Breast epithelium (tissue), 3 donors: Measurements from ENCODE around the gene NTNG1.

Experiments used
- POLR2A ChIP-seq: fragments of 450-650 bp; IDR thresholded peaks from one replicate; pipeline ENCODE4 v1.6.1; 2016; ENCODE audit warnings: antibody characterized with exemption, mild to moderate bottlenecking, moderate library complexity
- TF ChIP-seq, protein P1 (sequence below), 3 donors: fragments of 450-650 bp; IDR thresholded peaks; one replicate each; pipeline ENCODE4 v1.5.1; 2016 to 2017; ENCODE audit warnings: antibody characterized with exemption in 3 of 3, mild to moderate bottlenecking in 3 of 3, moderate library complexity in 3 of 3

- TF ChIP-seq POLR2A: no peak
- TF ChIP-seq, protein P1, sequence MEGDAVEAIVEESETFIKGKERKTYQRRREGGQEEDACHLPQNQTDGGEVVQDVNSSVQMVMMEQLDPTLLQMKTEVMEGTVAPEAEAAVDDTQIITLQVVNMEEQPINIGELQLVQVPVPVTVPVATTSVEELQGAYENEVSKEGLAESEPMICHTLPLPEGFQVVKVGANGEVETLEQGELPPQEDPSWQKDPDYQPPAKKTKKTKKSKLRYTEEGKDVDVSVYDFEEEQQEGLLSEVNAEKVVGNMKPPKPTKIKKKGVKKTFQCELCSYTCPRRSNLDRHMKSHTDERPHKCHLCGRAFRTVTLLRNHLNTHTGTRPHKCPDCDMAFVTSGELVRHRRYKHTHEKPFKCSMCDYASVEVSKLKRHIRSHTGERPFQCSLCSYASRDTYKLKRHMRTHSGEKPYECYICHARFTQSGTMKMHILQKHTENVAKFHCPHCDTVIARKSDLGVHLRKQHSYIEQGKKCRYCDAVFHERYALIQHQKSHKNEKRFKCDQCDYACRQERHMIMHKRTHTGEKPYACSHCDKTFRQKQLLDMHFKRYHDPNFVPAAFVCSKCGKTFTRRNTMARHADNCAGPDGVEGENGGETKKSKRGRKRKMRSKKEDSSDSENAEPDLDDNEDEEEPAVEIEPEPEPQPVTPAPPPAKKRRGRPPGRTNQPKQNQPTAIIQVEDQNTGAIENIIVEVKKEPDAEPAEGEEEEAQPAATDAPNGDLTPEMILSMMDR (IDR thresholded peaks at IDR 0.05): no peak
These were observed 770 bp downstream of the NTNG1 start for GRCh38 chr1:107141491-107142126.
